Activated CD8-positive, alpha-beta T cell treated with anti-CD3 and anti-CD28 coated beads for 36 hours (primary cell): ENCODE measurements around the gene BCKDHB. TPM values are rescaled to one million over a fixed set of nuclear protein-coding genes. Genes with fewer than 3 reads are reported as not detected.
"Not testable (repeated sequence)": the region's sequence is repeated elsewhere in the genome, so short reads cannot be mapped to it uniquely, and the experiment has no call there.

Experiments
- ATAC-seq: fragments of 200-7000 bp; cut with Tn5 transposase; one replicate; pipeline ENCODE4 v1.10.0; 2021; ENCODE audit warnings: mild to moderate bottlenecking, moderate library complexity
- CTCF ChIA-PET: fragments of 350-600 bp; sonication (Branson Sonifier 250); formaldehyde crosslinking; loops from one replicate; lab custom pipeline; 2021; ENCODE audit warnings: antibody characterized with exemption; lab: Charles Lee
- POLR2A ChIA-PET: fragments of 350-600 bp; sonication (Branson Sonifier 250); formaldehyde crosslinking; loops from one replicate; lab custom pipeline; 2021; ENCODE audit warnings: antibody characterized with exemption; lab: Charles Lee
- DNase-seq: peaks from one replicate; pipeline ENCODE4 v3.0.0-alpha.2; 2020
- H3K27ac Mint-ChIP-seq: one replicate; pipeline ENCODE4 v1.8.0; 2021; ENCODE audit warnings: mild to moderate bottlenecking, mixed read lengths
- H3K27me3 Mint-ChIP-seq: one replicate; pipeline ENCODE4 v1.8.0; 2021; ENCODE audit warnings: mixed read lengths
- H3K36me3 Mint-ChIP-seq: one replicate; pipeline ENCODE4 v1.8.0; 2021; ENCODE audit warnings: low read depth, mixed read lengths
- H3K4me1 Mint-ChIP-seq: one replicate; pipeline ENCODE4 v1.8.0; 2021; ENCODE audit warnings: low read depth, mixed read lengths
- H3K4me3 Mint-ChIP-seq: one replicate; pipeline ENCODE4 v1.8.0; 2021; ENCODE audit warnings: mild to moderate bottlenecking, moderate library complexity, mixed read lengths
- H3K9me3 Mint-ChIP-seq: one replicate; pipeline ENCODE4 v1.8.0; 2021; ENCODE audit warnings: mixed read lengths
- intact Hi-C: fragments of 100-400 bp; cut with micrococcal nuclease; formaldehyde crosslinking; loops from one replicate; pipeline ENCODE4 v1.10.0; 2022
- total RNA-seq, 2 experiments: library from RNA; stranded (reverse); gene quantifications; one replicate each; pipeline ENCODE4 v1.2.3, GENCODE V29; 2021
- TF ChIP-seq, protein P1 (sequence below): fragments of 200-600 bp; IDR thresholded peaks from one replicate; pipeline ENCODE4 v1.8.0; 2022; ENCODE audit warnings: antibody characterized with exemption, mild to moderate bottlenecking

Gene BCKDHB
- total RNA-seq, 2 experiments from 2014 or later, result 17.8 to 19.3 TPM

DNA sequence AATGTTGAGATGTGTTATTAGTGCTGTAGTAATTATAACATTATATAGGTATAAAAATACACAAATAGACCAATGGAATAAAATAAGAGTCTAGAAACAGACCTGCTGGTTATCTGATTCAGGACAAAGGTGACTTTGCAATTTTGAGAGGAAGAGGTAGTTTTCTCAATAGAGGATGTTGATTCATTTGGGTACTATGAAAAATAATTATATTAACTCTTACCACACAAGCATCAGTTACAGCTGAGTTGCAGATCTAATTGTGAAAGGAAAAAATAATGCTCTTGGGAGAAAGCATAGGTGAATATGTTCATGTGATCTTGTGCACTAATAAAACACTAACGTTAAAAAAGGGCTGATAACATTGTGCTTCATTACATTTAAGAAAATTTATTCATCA lies 103.0 kb downstream of the BCKDHB start:
- no peak for DNase-seq
- no peaks in the 10 kb centered on the region for H3K9me3 Mint-ChIP-seq
- peaks cover under 1% of the 10 kb centered on the region for H3K36me3 Mint-ChIP-seq
- H3K4me3 Mint-ChIP-seq, result no peak overlapping the region
- ChIA-PET POLR2A (no interaction called here), CTCF (no interaction called here)
- H3K4me1 Mint-ChIP-seq, result peaks cover 8% of the 10 kb centered on the region
- intact Hi-C loops, result no loop called here
- H3K27me3 Mint-ChIP-seq, result no peaks in the 10 kb centered on the region
- no peak for ATAC-seq
- H3K27ac Mint-ChIP-seq, result no peak overlapping the region
- TF ChIP-seq, protein P1, sequence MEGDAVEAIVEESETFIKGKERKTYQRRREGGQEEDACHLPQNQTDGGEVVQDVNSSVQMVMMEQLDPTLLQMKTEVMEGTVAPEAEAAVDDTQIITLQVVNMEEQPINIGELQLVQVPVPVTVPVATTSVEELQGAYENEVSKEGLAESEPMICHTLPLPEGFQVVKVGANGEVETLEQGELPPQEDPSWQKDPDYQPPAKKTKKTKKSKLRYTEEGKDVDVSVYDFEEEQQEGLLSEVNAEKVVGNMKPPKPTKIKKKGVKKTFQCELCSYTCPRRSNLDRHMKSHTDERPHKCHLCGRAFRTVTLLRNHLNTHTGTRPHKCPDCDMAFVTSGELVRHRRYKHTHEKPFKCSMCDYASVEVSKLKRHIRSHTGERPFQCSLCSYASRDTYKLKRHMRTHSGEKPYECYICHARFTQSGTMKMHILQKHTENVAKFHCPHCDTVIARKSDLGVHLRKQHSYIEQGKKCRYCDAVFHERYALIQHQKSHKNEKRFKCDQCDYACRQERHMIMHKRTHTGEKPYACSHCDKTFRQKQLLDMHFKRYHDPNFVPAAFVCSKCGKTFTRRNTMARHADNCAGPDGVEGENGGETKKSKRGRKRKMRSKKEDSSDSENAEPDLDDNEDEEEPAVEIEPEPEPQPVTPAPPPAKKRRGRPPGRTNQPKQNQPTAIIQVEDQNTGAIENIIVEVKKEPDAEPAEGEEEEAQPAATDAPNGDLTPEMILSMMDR, result no peak

DNA sequence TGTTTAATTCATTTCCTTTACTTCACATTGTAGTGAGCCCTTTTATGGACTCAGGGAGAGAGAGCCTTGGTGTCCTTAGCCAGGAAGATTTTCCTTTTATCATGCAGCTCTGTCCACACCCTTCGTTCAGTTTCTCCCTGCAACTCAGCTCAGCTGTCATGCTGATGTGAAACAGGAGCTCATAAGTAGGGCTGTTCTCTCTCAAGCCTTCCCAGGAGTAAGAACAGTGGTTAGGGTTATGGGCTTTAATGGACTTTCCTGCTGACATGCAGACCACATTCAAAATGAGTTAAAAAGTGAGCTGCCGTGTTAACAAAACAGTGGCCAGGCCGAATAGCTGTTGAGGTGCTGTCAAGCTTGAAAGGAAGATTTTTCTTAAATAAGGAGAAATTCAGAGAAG lies 104.1 kb downstream of the BCKDHB start:
- ChIA-PET CTCF (no interaction called here), POLR2A (no interaction called here)
- H3K4me3 Mint-ChIP-seq, result no peak overlapping the region
- H3K9me3 Mint-ChIP-seq, result no peaks in the 10 kb centered on the region
- ATAC-seq, result no peak
- intact Hi-C loops, result no loop called here
- H3K36me3 Mint-ChIP-seq, result no peaks in the 10 kb centered on the region
- TF ChIP-seq, protein P1, result no peak
- no peak for DNase-seq
- no peaks in the 10 kb centered on the region for H3K27me3 Mint-ChIP-seq
- peaks cover 8% of the 10 kb centered on the region for H3K4me1 Mint-ChIP-seq
- no peak overlapping the region for H3K27ac Mint-ChIP-seq

DNA sequence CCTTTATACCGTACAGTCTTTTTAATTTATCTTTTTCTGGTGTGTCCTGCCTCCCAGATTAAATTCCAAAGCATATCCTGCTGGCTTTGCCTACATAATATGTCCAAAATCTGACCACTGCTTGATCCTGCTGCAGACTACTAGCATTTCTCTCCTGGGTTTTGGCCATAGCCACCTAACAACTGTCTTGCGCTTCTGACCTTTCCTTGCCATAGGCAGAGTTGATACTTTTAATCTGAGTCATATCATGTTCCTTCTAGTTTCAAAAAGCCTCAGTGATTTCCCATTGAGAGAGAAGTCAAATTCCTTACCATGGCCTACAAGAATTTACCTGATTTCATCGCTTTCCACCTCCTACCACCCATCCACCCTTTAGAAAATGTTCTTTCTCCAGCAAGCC lies 104.8 kb downstream of the BCKDHB start:
- Mint-ChIP-seq H3K4me1 (peaks cover 8% of the 10 kb centered on the region), H3K36me3 (no peaks in the 10 kb centered on the region), H3K27me3 (no peaks in the 10 kb centered on the region), H3K4me3 (no peak overlapping the region), H3K27ac (no peak overlapping the region), H3K9me3 (no peaks in the 10 kb centered on the region)
- TF ChIP-seq, protein P1, result no peak
- DNase-seq (no peak), ATAC-seq (no peak)
- intact Hi-C loops, result no loop called here
- POLR2A ChIA-PET, result no interaction called here
- CTCF ChIA-PET, result no interaction called here

DNA sequence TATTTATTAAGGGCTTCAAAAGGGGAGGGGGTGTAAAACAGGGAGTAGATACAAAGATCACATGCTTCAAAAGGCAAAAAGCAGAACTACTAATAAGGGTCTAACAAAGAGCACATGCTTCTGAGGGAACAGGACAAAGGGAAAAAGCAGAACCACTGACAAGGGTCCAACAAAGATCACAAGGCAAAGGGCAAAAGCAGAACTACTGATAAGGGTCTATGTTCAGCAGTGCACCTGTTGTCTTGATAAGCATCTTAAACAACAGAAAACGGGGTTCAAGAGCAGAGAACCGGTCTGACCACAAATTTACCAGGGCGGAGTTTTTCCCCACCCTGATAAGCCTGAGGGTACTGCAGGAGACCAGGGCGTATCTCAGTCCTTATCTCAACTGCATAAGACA lies 105.4 kb downstream of the BCKDHB start:
- H3K36me3 Mint-ChIP-seq, POLR2A ChIA-PET, CTCF ChIA-PET, intact Hi-C loops, H3K4me3 Mint-ChIP-seq, DNase-seq, ATAC-seq, H3K9me3 Mint-ChIP-seq, H3K27me3 Mint-ChIP-seq, H3K4me1 Mint-ChIP-seq, H3K27ac Mint-ChIP-seq: not testable (repeated sequence)

DNA sequence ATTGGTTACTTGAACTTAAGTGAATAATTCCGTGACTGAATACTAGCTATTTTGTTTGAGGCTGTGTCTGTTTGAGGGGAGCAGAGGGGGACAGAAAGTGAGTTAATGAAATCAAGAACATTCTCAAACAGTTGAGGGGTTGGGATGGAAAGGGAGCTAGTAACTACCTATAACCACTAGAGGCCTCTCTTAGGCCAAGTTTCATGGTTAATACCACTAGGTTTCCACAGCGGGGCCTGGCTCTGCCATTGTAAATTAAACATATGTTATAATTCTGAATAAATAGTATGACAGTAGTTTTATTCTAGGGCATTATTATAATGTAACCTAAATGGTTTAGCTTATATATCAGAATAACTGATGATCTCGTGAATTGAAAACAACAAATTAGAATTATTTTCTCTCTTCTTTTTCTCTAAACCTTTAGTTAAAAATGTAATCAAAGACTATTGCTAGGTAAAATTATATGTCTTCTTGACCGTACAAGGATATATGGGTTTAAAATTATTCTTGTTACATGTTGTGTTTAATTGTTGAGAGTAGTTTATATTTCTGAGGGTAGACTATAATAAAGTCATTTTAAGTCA lies 108.1 kb downstream of the BCKDHB start:
- Mint-ChIP-seq H3K36me3 (peaks cover 4% of the 10 kb centered on the region), H3K4me3 (no peak overlapping the region), H3K9me3 (peaks cover 1% of the 10 kb centered on the region), H3K4me1 (peaks cover 8% of the 10 kb centered on the region), H3K27ac (no peak overlapping the region), H3K27me3 (no peaks in the 10 kb centered on the region)
- intact Hi-C loops, result no loop called here
- ATAC-seq, result peak; percentile 83
- ChIA-PET CTCF (interaction anchor here (0.6 to 2.0 kb wide), 15 partner anchors 8 to 316 kb away, joined by 3 to 20 read pairs (median 4); no protein-coding TSS in a partner anchor), POLR2A (interaction anchor here (1.2 to 1.5 kb wide), 2 partner anchors 29 to 84 kb away, joined by 3 read pairs; no protein-coding TSS in a partner anchor)
- TF ChIP-seq, protein P1, result peak; percentile 68
- peak; percentile 41 for DNase-seq
